ENCODE measurements around the gene ACADL.

DNA sequence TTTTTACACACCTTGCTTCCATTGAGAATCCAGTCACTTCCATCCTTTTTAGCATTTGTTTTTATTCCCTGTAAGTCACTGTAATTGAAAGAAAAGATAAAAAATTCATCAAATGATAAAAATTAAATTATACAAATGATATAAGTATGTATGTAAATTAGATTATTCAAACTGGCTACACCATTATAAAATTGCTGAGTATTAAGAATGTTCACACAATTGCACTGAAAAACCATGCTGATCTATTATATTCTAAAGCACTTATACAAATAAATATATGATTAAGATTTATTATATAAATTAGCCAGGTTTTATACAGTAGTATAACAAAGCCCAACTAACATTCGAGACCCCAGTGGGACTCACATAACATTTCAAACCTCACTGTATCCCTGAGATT is 15.1 kb downstream of the ACADL start:
- TF ChIP-seq, protein P1, sequence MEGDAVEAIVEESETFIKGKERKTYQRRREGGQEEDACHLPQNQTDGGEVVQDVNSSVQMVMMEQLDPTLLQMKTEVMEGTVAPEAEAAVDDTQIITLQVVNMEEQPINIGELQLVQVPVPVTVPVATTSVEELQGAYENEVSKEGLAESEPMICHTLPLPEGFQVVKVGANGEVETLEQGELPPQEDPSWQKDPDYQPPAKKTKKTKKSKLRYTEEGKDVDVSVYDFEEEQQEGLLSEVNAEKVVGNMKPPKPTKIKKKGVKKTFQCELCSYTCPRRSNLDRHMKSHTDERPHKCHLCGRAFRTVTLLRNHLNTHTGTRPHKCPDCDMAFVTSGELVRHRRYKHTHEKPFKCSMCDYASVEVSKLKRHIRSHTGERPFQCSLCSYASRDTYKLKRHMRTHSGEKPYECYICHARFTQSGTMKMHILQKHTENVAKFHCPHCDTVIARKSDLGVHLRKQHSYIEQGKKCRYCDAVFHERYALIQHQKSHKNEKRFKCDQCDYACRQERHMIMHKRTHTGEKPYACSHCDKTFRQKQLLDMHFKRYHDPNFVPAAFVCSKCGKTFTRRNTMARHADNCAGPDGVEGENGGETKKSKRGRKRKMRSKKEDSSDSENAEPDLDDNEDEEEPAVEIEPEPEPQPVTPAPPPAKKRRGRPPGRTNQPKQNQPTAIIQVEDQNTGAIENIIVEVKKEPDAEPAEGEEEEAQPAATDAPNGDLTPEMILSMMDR (IDR thresholded peaks at IDR 0.05) = no peak
- no peak for TF ChIP-seq POLR2A (IDR thresholded peaks at IDR 0.05)

Measured in lower leg skin (tissue), 3 donors.